PFSK-1 (cell line): Measurements from ENCODE around the gene PPP1R12B.
A peak's percentile ranks its signal among the peaks of the same experiment; 100 is the strongest.

ENCODE experiments used
- POLR2AphosphoS5 ChIP-seq: IDR thresholded peaks from 2 replicates; pipeline ENCODE4 v1.6.1; 2012; ENCODE audit warnings: low read depth, mild to moderate bottlenecking, control low read depth, low read length, moderate library complexity
- REST ChIP-seq, 2 experiments: IDR thresholded peaks; 2 replicates each; pipeline versions ENCODE4 v1.6.1 to v1.8.0; 2011 to 2012; ENCODE audit warnings: low read depth in 2 of 2, low read length in 2 of 2, control low read depth in 1 of 2, inconsistent platforms in 1 of 2, mild to moderate bottlenecking in 1 of 2, moderate library complexity in 1 of 2; ENCODE audit not compliant: insufficient read depth in 1 of 2
- SIN3A ChIP-seq: IDR thresholded peaks from 2 replicates; pipeline ENCODE4 v1.6.1; 2012; ENCODE audit warnings: mild to moderate bottlenecking, low read length, moderate library complexity, borderline replicate concordance; ENCODE audit not compliant: insufficient read depth
- TAF1 ChIP-seq: IDR thresholded peaks from 2 replicates; pipeline ENCODE4 v1.6.1; 2012; ENCODE audit warnings: low read length, control low read depth, borderline replicate concordance; ENCODE audit not compliant: insufficient read depth

- TF ChIP-seq REST (IDR thresholded peaks at IDR 0.05; ENCODE audit: insufficient read depth in 1 of 2, low read depth in 2 of 2, low read length in 2 of 2) (peak in 1 of 2 experiments; percentile 40; a peak in 1 of 4 replicates), POLR2AphosphoS5 (no peak), SIN3A (0 out of 2 replicates have a peak, but pooled peaks have one; percentile 58), TAF1 (0 out of 2 replicates have a peak, but pooled peaks have one; percentile 12)
These were observed 240.9 kb downstream of the PPP1R12B start for GRCh38 chr1:202589190-202589930.
